Activated T-helper 17 cell treated with anti-CD3 and anti-CD28 coated beads, Interleukin-2, amount 50 U/mL, for 72 hours (primary cell): Measurements from ENCODE around the gene PPP2R5B. TPM values are rescaled to one million over a fixed set of nuclear protein-coding genes. Genes with fewer than 3 reads are reported as not detected.

Source experiments
- ATAC-seq: fragments of 150-1000 bp; cut with Tn5 transposase; replicated peaks from 2 replicates; pipeline ENCODE4 v1.10.0; 2021; ENCODE audit warnings: mild to moderate bottlenecking, moderate library complexity
- H3K27ac Mint-ChIP-seq: one replicate; pipeline ENCODE4 v1.8.0; 2022; ENCODE audit warnings: mixed read lengths
- H3K27me3 Mint-ChIP-seq: one replicate; pipeline ENCODE4 v1.8.0; 2022; ENCODE audit warnings: mixed read lengths
- H3K36me3 Mint-ChIP-seq: one replicate; pipeline ENCODE4 v1.8.0; 2022; ENCODE audit warnings: low read depth, mild to moderate bottlenecking, mixed read lengths
- H3K4me1 Mint-ChIP-seq: one replicate; pipeline ENCODE4 v1.8.0; 2022; ENCODE audit warnings: mixed read lengths
- H3K4me3 Mint-ChIP-seq: one replicate; pipeline ENCODE4 v1.8.0; 2022; ENCODE audit warnings: mild to moderate bottlenecking, mixed read lengths
- H3K9me3 Mint-ChIP-seq: one replicate; pipeline ENCODE4 v1.8.0; 2022; ENCODE audit warnings: mixed read lengths
- total RNA-seq, 2 donors: library from RNA; stranded (reverse); gene quantifications; one replicate each; pipeline ENCODE4 v1.2.3, GENCODE V29; 2022

Gene PPP2R5B
- total RNA-seq, result 10 to 100 TPM; 14.6 to 43.0 TPM

DNA sequence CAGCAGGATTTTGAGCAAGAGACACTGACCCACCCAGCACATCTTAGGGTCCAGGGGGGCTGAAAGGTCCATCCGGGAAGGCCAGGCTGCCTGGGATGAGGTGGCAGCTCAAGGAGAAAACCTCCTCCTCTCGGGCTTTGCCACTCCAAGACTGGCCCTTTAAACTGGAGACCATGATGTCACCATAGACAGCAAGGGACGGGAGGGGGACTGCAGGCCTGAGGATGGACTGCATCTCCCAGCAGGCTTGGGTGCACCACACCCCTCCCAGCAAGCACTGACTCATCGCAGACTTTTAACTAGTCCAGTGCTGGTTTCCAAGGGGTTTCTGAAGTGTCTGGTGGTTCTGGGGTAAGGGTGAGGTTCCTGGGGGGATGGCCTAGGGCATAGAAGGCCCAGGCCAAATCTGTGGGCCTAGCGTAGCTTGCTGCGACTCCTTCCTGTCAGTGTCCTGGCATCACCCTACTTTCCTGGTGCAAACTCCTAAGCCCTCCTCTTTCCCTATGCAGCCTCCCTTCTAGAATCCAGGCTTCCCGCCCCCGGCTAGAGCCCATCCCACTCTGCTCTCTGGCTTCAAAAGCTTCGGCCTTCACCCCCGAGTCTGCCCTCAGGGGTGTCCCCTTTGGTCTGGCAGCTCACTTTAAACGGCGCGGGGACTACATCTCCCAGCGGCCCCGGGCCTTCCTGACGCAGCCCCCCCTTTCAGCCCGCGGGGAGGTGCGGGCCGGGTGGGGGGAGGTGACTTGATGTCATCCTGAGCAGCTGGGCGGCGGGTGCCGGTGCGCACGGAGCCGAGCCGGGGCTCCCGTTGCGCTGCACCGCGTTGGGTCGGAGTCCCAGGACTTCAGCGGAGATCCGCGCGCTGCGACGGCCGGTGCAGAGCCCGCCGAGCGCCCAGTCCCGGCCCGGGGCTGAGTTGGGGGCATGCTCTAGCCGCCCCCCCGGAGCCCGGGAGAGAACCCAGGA, at the start of gene PPP2R5B:
TSS of gene PPP2R5B (plus strand) at position 746 of the 966 bp plus-strand sequence. CDS start 1,046 bp downstream, outside the sequence.
- H3K4me1 Mint-ChIP-seq, result no peaks in the 10 kb centered on the region
- ATAC-seq, result peak; percentile 94
- H3K4me3 Mint-ChIP-seq, result peak within 1 kb of the TSS; percentile 90
- H3K27me3 Mint-ChIP-seq, result no peaks in the 10 kb centered on the region
- H3K36me3 Mint-ChIP-seq, result peaks cover 18% of the 10 kb centered on the region
- H3K27ac Mint-ChIP-seq, result peak within 1 kb of the TSS; percentile 95
- H3K9me3 Mint-ChIP-seq, result no peaks in the 10 kb centered on the region

GRCh38 chr11:64875369-64876228, 48.9 kb upstream of the PPP2R5B start:
- Mint-ChIP-seq H3K9me3 (no peaks in the 10 kb centered on the region), H3K4me3 (peak overlapping the region; percentile 99), H3K4me1 (peaks cover 56% of the 10 kb centered on the region), H3K27me3 (no peaks in the 10 kb centered on the region), H3K36me3 (peaks cover 76% of the 10 kb centered on the region), H3K27ac (peak overlapping the region; percentile 89)
- no peak for ATAC-seq

GRCh38 chr11:64876229-64876750, 48.2 kb upstream of the PPP2R5B start:
- Mint-ChIP-seq H3K36me3 (peaks cover 69% of the 10 kb centered on the region), H3K27ac (peak overlapping the region; percentile 89), H3K4me3 (peak overlapping the region; percentile 99), H3K27me3 (no peaks in the 10 kb centered on the region), H3K9me3 (no peaks in the 10 kb centered on the region), H3K4me1 (peaks cover 59% of the 10 kb centered on the region)
- peak; percentile 44 for ATAC-seq

DNA sequence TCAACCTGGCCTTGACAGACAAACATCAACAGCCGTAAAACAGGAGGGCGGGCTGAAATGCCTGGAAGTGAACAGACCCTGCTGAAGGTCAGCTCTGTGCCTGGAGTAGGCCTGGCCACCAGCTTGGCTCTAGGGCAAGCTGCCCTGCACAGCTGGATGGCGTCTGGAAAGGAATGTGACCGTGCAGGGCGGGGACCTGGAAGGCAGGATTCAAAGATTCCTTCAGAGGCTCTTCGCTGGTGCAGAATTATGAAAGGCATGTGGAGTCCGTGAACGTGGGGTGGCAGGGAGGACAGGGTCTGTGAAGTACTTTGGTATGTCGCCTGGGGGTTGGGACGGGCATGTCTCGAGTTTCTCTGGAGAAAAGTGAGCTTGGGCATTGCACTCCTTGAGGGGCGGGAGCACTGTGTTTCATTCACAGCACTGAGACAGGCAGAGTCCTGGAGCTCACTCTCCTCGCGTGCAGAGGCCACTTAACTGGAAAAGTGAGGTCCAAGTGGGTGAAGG, 47.6 kb upstream of the PPP2R5B start:
- H3K27me3 Mint-ChIP-seq, result no peaks in the 10 kb centered on the region
- H3K4me3 Mint-ChIP-seq, result peak overlapping the region; percentile 99
- peaks cover 53% of the 10 kb centered on the region for H3K4me1 Mint-ChIP-seq
- no peak for ATAC-seq
- no peaks in the 10 kb centered on the region for H3K9me3 Mint-ChIP-seq
- H3K27ac Mint-ChIP-seq, result peak overlapping the region; percentile 89
- H3K36me3 Mint-ChIP-seq, result peaks cover 63% of the 10 kb centered on the region

DNA sequence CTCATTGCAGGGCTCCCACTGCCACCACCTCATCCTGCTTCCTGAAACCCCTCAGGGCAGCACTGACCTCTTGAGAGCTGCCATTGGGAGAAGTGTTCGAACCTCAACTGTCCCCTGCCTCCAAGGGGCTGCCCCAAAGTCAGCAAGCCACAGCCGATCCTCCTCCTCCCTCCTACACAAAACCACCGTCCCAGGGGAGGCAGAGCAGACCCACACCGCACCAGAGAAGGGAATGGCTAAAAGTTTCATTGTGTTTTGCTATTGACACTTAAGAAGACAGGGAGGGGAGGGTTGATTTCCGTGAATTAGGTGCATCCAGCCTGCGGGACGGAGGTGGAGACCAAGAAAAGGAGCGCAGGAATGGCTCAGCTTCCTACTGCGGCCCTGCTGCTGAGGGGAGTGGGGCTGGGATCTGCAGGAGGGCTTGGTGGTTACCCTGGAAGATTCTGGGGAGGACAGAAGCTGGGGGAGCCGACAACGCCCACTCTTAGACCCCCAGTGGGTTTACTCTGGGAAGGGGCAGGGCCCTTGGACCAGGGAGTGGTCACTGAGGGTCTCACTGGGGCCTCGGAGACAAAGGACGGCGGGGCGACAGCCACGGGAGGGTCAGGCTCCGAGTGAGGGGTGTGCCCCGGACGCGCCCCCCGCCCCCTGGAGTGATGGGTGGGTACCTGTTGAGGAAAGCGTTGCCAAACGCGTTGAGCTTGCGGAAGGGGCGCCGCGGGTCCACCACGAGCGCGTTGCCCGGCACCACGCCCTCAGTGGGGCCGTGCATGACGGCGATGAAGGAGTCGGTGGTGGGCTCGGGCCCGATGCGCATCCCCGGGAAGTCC, 46.9 kb upstream of the PPP2R5B start:
- peaks cover 52% of the 10 kb centered on the region for H3K4me1 Mint-ChIP-seq
- peak overlapping the region; percentile 99 for H3K4me3 Mint-ChIP-seq
- no peaks in the 10 kb centered on the region for H3K27me3 Mint-ChIP-seq
- peaks cover 56% of the 10 kb centered on the region for H3K36me3 Mint-ChIP-seq
- peak; percentile 15 for ATAC-seq
- H3K27ac Mint-ChIP-seq, result peak overlapping the region; percentile 89
- no peaks in the 10 kb centered on the region for H3K9me3 Mint-ChIP-seq

DNA sequence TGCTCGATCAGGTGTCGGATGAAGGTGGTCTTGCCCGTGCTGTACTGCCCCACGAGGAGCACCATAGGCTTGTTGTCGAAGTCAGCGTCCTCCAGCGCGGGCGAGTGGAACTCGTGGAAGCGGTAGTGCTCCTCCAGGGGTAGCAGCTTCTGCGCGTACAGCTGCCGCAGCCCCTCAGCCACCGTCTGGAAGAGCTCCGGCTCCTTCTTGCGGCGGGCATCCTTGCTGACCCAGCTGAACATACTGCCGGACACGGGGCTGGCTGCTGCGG, 46.3 kb upstream of the PPP2R5B start:
- Mint-ChIP-seq H3K4me1 (peaks cover 46% of the 10 kb centered on the region), H3K27ac (peak overlapping the region; percentile 89), H3K4me3 (peak overlapping the region; percentile 99), H3K9me3 (no peaks in the 10 kb centered on the region), H3K27me3 (no peaks in the 10 kb centered on the region), H3K36me3 (peaks cover 51% of the 10 kb centered on the region)
- ATAC-seq, result peak; percentile 21

GRCh38 chr11:64878494-64879243, 45.8 kb upstream of the PPP2R5B start, which contains the start of gene EHD1:
Gene EHD1, minus strand, starts transcription at chr11:64878621. Its CDS starts 157 bp downstream, at chr11:64878464.
- Mint-ChIP-seq H3K27ac (peak within 1 kb of the TSS; percentile 89), H3K4me1 (peaks cover 44% of the 10 kb centered on the region), H3K27me3 (no peaks in the 10 kb centered on the region), H3K4me3 (peak within 1 kb of the TSS; percentile 99), H3K9me3 (no peaks in the 10 kb centered on the region), H3K36me3 (peaks cover 45% of the 10 kb centered on the region)
- ATAC-seq, result peak; percentile 75

DNA sequence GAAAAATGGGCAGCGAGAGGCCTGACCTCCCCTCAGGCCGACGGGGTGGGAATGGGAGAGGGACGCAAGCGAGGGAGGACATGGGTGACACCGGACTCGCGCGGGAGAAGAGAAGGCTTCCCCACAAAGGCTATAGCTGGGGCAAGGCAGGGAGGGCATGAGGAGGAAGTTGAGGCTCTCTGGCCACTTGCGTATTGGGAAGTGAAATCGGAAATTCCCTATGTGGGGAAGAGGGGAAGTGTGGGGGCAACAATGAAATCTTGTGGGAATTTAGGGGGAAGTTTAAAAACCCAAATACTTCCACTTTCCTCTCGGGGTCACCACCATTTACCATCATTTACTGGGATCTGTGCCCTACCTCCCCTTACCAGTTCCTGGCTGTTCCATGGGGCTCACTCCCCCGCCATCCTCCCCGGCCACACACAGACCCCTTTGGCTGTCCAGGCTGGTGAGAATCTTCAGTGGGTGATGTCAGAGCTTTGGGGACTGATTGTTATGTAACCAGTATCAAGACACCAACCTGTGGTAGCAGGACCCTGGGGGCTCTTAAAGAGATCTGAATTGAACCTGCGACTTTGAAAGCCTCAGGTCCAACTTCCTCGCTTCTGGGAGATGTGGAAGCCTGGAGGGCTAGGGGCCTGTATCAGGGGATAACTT, 45.1 kb upstream of the PPP2R5B start:
- no peak for ATAC-seq
- Mint-ChIP-seq H3K4me3 (peak overlapping the region; percentile 99), H3K36me3 (peaks cover 38% of the 10 kb centered on the region)

GRCh38 chr11:64880240-64881001, 44.1 kb upstream of the PPP2R5B start:
- H3K36me3 Mint-ChIP-seq, result peaks cover 28% of the 10 kb centered on the region
- no peak for ATAC-seq
- H3K27ac Mint-ChIP-seq, result peak overlapping the region; percentile 89
- H3K4me1 Mint-ChIP-seq, result peaks cover 36% of the 10 kb centered on the region
- H3K4me3 Mint-ChIP-seq, result peak overlapping the region; percentile 99
- H3K9me3 Mint-ChIP-seq, result no peaks in the 10 kb centered on the region
- no peaks in the 10 kb centered on the region for H3K27me3 Mint-ChIP-seq

More for the DNA sequence above, 45.1 kb upstream of the PPP2R5B start:
- H3K4me1 Mint-ChIP-seq, result peaks cover 42% of the 10 kb centered on the region
- H3K27ac Mint-ChIP-seq, result peak overlapping the region; percentile 89
- no peaks in the 10 kb centered on the region for H3K9me3 Mint-ChIP-seq
- no peaks in the 10 kb centered on the region for H3K27me3 Mint-ChIP-seq

DNA sequence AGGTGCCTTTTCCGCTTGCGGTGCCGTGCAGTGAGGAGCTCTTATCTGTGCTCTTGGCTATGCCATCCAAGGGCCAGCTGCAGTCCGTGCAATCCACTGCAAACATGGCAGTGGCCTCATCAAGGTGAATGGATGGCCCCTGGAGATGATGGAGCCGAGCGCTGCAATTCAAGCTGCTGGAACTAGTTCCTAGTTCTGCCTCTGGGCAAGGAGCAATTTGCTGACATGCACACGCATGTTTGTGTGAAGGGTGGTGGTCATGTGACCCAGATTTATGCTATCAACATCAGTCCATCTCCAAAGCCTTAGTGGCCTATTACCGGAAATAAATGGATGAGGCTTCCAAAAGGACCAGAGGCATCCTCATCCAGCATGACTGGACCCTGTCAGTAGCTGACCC, 43.0 kb upstream of the PPP2R5B start:
- H3K9me3 Mint-ChIP-seq, result no peaks in the 10 kb centered on the region
- H3K36me3 Mint-ChIP-seq, result peaks cover 17% of the 10 kb centered on the region
- ATAC-seq, result no peak
- peaks cover 35% of the 10 kb centered on the region for H3K4me1 Mint-ChIP-seq
- H3K27ac Mint-ChIP-seq, result no peak overlapping the region
- H3K27me3 Mint-ChIP-seq, result no peaks in the 10 kb centered on the region
- peak overlapping the region; percentile 99 for H3K4me3 Mint-ChIP-seq

DNA sequence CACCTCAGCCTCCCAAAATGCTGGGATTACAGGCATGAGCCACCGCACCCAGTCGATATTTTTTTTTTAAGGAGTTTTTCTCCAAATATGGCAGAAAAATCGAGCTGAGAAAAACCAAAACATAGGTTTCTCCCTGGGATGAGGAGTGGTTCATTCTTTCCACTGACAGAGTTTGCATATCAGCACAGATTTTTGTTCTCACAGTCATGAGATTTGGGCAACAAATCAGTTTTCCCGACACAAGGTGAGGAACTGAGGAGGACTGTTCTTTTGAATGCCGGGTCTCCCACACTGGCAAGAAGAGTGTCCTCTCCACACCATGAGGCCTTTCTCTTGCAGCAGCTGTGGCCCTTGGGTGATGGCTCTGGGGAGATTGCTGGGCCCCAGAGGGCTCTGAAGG, 42.2 kb upstream of the PPP2R5B start:
- Mint-ChIP-seq H3K4me1 (peaks cover 29% of the 10 kb centered on the region), H3K27ac (no peak overlapping the region), H3K9me3 (no peaks in the 10 kb centered on the region), H3K36me3 (peaks cover 10% of the 10 kb centered on the region), H3K4me3 (no peak overlapping the region), H3K27me3 (no peaks in the 10 kb centered on the region)
- ATAC-seq, result no peak

DNA sequence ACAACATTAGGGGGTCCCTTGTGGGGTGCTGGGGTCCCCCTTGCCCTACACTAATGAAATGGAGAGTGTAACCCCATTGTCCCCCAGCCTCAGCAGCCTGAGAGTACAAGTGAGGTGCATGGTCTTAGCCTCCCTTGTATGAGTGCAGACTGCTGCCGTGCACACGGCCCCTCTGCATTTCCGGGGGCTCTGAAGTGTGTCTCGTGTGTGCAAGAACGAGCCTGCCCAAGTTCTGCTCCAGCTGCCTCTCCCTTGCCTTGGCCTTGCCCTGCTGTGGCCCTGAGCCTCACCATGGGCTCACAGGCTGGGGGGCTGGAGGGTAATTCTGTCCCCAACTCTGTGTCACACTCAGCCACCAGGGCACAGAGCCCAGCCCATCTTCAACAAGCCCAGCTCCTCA, 40.9 kb upstream of the PPP2R5B start:
- no peak overlapping the region for H3K27ac Mint-ChIP-seq
- peaks cover 32% of the 10 kb centered on the region for H3K4me1 Mint-ChIP-seq

More for the DNA sequence above, 40.9 kb upstream of the PPP2R5B start:
- Mint-ChIP-seq H3K27me3 (no peaks in the 10 kb centered on the region), H3K9me3 (no peaks in the 10 kb centered on the region), H3K36me3 (no peaks in the 10 kb centered on the region), H3K4me3 (no peak overlapping the region)
- ATAC-seq, result no peak
